Type B pancreatic cell (in vitro differentiated cells): Measurements from ENCODE around the gene SPG11. TPM values are rescaled to one million over a fixed set of nuclear protein-coding genes. Genes with fewer than 3 reads are reported as not detected.

ENCODE experiments used
- DNase-seq: peaks from one replicate; pipeline ENCODE4 v3.0.0; 2021; ENCODE audit warnings: mixed read lengths; ENCODE audit not compliant: unreplicated experiment; ENCODE audit errors: extremely low spot score
- H3K27ac Mint-ChIP-seq: 2 replicates; pipeline ENCODE4 v1.8.0; 2021; ENCODE audit warnings: mild to moderate bottlenecking, mixed read lengths
- H3K27me3 Mint-ChIP-seq: 2 replicates; pipeline ENCODE4 v1.8.0; 2021; ENCODE audit warnings: mixed read lengths
- H3K36me3 Mint-ChIP-seq: 2 replicates; pipeline ENCODE4 v1.8.0; 2021; ENCODE audit warnings: mixed read lengths
- H3K4me1 Mint-ChIP-seq: one replicate; pipeline ENCODE4 v1.8.0; 2021; ENCODE audit warnings: mixed read lengths; ENCODE audit not compliant: unreplicated experiment
- H3K4me3 Mint-ChIP-seq: 2 replicates; pipeline ENCODE4 v1.8.0; 2021; ENCODE audit warnings: mild to moderate bottlenecking, mixed read lengths
- H3K9me3 Mint-ChIP-seq: 2 replicates; pipeline ENCODE4 v1.8.0; 2021; ENCODE audit warnings: mixed read lengths
- CTCF ChIP-seq: fragments of 200-600 bp; sonication (generic); conservative IDR thresholded peaks from 2 replicates; pipeline ENCODE4 v1.5.0; 2021; ENCODE audit warnings: antibody characterized with exemption, mild to moderate bottlenecking
- total RNA-seq: library from RNA; stranded (reverse); gene quantifications from 2 replicates; pipeline ENCODE4 v1.2.1, GENCODE V29; 2021; ENCODE audit warnings: low replicate concordance

Gene SPG11
- total RNA-seq, 1 donor from 2014 or later = 80.4 TPM

- Mint-ChIP-seq H3K4me3 (no peak overlapping the region), H3K4me1 (peaks cover 7% of the 10 kb centered on the region), H3K27me3 (peaks cover 15% of the 10 kb centered on the region), H3K27ac (no peak overlapping the region), H3K9me3 (no peaks in the 10 kb centered on the region), H3K36me3 (no peaks in the 10 kb centered on the region)
- TF ChIP-seq CTCF = no peak
- no peak for DNase-seq
Measured at GRCh38 chr15:44682211-44682610, 18.7 kb upstream of the SPG11 start.

GRCh38 chr15:44676676-44677075, 13.2 kb upstream of the SPG11 start:
- no peak for DNase-seq
- H3K4me3 Mint-ChIP-seq = no peak overlapping the region
- peaks cover 16% of the 10 kb centered on the region for H3K27me3 Mint-ChIP-seq
- H3K27ac Mint-ChIP-seq = no peak overlapping the region
- no peaks in the 10 kb centered on the region for H3K4me1 Mint-ChIP-seq
- TF ChIP-seq CTCF = no peak
- H3K36me3 Mint-ChIP-seq = no peaks in the 10 kb centered on the region
- H3K9me3 Mint-ChIP-seq = no peaks in the 10 kb centered on the region

GRCh38 chr15:44675911-44676310, 12.4 kb upstream of the SPG11 start:
- H3K27ac Mint-ChIP-seq = no peak overlapping the region
- TF ChIP-seq CTCF = no peak
- DNase-seq = no peak
- peaks cover 16% of the 10 kb centered on the region for H3K27me3 Mint-ChIP-seq
- no peaks in the 10 kb centered on the region for H3K4me1 Mint-ChIP-seq
- no peaks in the 10 kb centered on the region for H3K9me3 Mint-ChIP-seq
- no peak overlapping the region for H3K4me3 Mint-ChIP-seq
- no peaks in the 10 kb centered on the region for H3K36me3 Mint-ChIP-seq

DNA sequence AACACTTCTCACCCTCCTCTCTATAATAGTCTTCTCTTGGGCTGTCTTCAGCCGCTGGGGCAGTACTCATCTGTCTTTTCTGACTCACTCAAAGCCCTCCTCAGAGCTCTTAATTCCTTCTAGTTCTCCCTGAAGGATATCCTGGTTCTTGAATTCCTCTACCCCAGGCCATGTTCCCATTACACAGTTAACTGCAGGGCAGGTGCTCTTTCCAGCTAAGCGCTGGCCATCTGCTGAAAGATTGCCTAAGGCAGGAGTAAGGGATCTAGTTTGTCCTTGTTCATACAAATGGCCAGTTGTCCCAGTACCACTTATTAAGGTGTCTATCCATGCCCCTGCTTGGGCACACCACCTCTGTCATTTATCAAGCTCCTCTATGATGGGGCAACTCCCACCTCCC, 10.2 kb upstream of the SPG11 start:
- Mint-ChIP-seq H3K27me3 (peaks cover 8% of the 10 kb centered on the region), H3K4me3 (no peak overlapping the region), H3K27ac (peak overlapping the region; percentile 26), H3K36me3 (no peaks in the 10 kb centered on the region), H3K4me1 (no peaks in the 10 kb centered on the region), H3K9me3 (no peaks in the 10 kb centered on the region)
- no peak for TF ChIP-seq CTCF
- DNase-seq = no peak

DNA sequence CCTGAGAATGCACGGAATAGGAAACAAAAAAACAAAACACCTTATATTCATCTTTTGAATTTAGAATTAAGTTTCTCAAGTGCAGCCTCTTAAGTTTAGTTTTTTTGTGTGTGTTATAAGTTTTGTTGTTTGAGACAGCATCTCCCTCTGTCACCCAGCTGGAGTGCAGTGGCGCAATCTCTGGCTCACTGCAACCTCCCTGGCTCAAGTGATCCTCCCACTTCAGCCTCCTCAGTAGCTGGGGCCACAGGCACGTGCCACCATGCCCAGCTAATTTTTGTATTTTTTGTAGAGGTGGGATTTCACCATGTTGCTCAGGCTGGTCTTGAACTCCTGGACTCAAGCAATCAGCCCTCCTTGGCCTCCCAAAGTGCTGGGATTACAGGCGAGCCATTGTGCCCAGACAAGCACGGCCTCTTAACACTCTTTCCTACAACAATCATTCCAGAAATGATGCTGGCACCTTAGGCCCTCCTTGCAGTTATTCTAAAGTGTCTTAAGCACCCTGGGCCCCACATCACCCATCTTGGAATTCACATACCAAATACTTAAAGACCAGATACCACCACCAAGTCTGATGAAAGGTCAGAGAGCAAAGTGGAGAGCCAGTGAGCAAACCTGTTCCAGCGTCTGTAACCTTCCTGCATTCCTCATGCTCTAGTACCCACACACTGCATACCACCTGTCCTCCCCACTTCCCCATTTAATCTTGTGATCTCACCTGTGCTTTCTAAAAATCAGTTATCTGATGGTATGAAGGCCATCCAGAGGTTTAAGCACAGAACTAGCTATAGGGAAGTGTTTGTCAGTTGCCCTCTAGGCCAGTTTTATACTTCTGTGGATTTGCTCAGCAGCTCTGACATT, 6.9 kb upstream of the SPG11 start:
- TF ChIP-seq CTCF = no peak
- no peaks in the 10 kb centered on the region for H3K36me3 Mint-ChIP-seq
- no peaks in the 10 kb centered on the region for H3K9me3 Mint-ChIP-seq
- no peak overlapping the region for H3K27ac Mint-ChIP-seq
- peaks cover 22% of the 10 kb centered on the region for H3K27me3 Mint-ChIP-seq
- no peak overlapping the region for H3K4me3 Mint-ChIP-seq
- DNase-seq = no peak
- no peaks in the 10 kb centered on the region for H3K4me1 Mint-ChIP-seq
